ENCODE measurements around the gene DOCK1. TPM values are rescaled to one million over a fixed set of nuclear protein-coding genes. Genes with fewer than 3 reads are reported as not detected.

Gene DOCK1
- total and polyA plus RNA-seq, 3 donors from 2014 or later, result 19.0 to 46.2 (median 32.0) TPM

GRCh38 chr10:127385066-127385465 lies 479.8 kb downstream of the DOCK1 start:
- Histone ChIP-seq H3K27me3 (no peaks in the 10 kb centered on the region), H3K27ac (no peak overlapping the region), H3K4me1 (no peaks in the 10 kb centered on the region), H3K4me3 (no peak overlapping the region), H3K36me3 (ENCODE audit: low read depth, missing control alignments) (no peaks in the 10 kb centered on the region), H3K9me3 (no peaks in the 10 kb centered on the region)
- intact Hi-C loops (cut with DNase I; ENCODE audit: low total_unique reads), result no loop called here
- no peak for TF ChIP-seq CTCF (IDR thresholded peaks at IDR 0.05)
- TF ChIP-seq POLR2A (IDR thresholded peaks at IDR 0.05), result no peak
- DNase-seq, result no peak
- whole genome bisulfite sequencing, 2 donors, result 84 to 91% methylated on average over 3 of the region's 3 CpGs

GRCh38 chr10:127386606-127387327 lies 481.5 kb downstream of the DOCK1 start:
- 65 to 70% methylated on average over 17 of the region's 17 CpGs for WGBS, 2 donors
- Histone ChIP-seq H3K4me1 (no peaks in the 10 kb centered on the region), H3K36me3 (ENCODE audit: low read depth, missing control alignments) (no peaks in the 10 kb centered on the region), H3K9me3 (no peaks in the 10 kb centered on the region), H3K27me3 (no peaks in the 10 kb centered on the region), H3K4me3 (no peak overlapping the region), H3K27ac (peak overlapping the region in 1 of 2 donors; percentile 42)
- TF ChIP-seq CTCF (IDR thresholded peaks at IDR 0.05) (no peak), POLR2A (IDR thresholded peaks at IDR 0.05) (no peak)
- no peak for DNase-seq
- intact Hi-C loops (cut with DNase I; ENCODE audit: low total_unique reads), result no loop called here

GRCh38 chr10:127391875-127392274 lies 486.6 kb downstream of the DOCK1 start:
- H3K4me3 ChIP-seq, result no peak overlapping the region
- DNase-seq, result no peak
- H3K4me1 ChIP-seq, result peaks cover 6% of the 10 kb centered on the region
- 64 to 70% methylated on average over 4 to 12 of the region's 12 CpGs for WGBS, 2 donors
- no peak for TF ChIP-seq CTCF (IDR thresholded peaks at IDR 0.05)
- TF ChIP-seq POLR2A (IDR thresholded peaks at IDR 0.05), result no peak
- no peaks in the 10 kb centered on the region for H3K9me3 ChIP-seq
- no peaks in the 10 kb centered on the region for H3K27me3 ChIP-seq
- intact Hi-C loops (cut with DNase I; ENCODE audit: low total_unique reads), result no loop called here
- peak overlapping the region; percentile 43 to 68 for H3K27ac ChIP-seq
- no peaks in the 10 kb centered on the region for H3K36me3 ChIP-seq (ENCODE audit: low read depth, missing control alignments)

GRCh38 chr10:127392351-127393235 lies 487.4 kb downstream of the DOCK1 start:
- intact Hi-C loops (cut with DNase I; ENCODE audit: low total_unique reads), result no loop called here
- Histone ChIP-seq H3K27ac (peak overlapping the region; percentile 56 to 71), H3K4me3 (no peak overlapping the region), H3K36me3 (ENCODE audit: low read depth, missing control alignments) (no peaks in the 10 kb centered on the region), H3K27me3 (no peaks in the 10 kb centered on the region), H3K9me3 (no peaks in the 10 kb centered on the region), H3K4me1 (peaks cover 6% of the 10 kb centered on the region)
- 53 to 61% methylated on average over 23 of the region's 23 CpGs for WGBS, 2 donors
- TF ChIP-seq POLR2A (IDR thresholded peaks at IDR 0.05) (no peak), CTCF (IDR thresholded peaks at IDR 0.05) (no peak)
- DNase-seq, result peak; percentile 72
